Medulla oblongata (tissue), 1 donor: ENCODE measurements around the gene AIG1.
"Not testable (repeated sequence)": the region's sequence is repeated elsewhere in the genome, so short reads cannot be mapped to it uniquely, and the experiment has no call there.

Source experiments
- DNase-seq: peaks from one replicate; pipeline ENCODE4 v3.0.0-alpha.2; 2015; ENCODE audit errors: extremely low spot score

The AIG1 gene

DNA sequence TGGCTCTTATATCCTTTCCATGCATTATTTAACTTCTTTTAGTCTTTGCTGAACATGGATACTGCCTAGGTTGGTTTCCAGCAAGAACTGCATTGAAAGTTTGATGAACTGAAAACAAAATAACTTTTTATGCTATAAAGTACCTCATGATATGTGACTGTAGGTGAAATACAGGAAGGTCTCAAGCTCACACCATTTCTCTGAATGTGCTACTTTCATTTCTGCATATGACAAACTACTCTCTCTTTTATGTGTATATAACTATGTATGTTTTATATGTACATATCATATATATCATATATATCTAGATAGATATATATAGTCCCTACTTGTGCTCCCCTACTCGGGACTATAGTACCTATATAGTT, 65.9 kb downstream of the AIG1 start:
- DNase-seq: no peak

GRCh38 chr6:143127941-143128680, 67.4 kb downstream of the AIG1 start:
- DNase-seq: no peak

GRCh38 chr6:143128681-143129015, 68.0 kb downstream of the AIG1 start:
- DNase-seq: no peak

- no peak for DNase-seq
Observed at GRCh38 chr6:143130928-143131327, 70.2 kb downstream of the AIG1 start.

GRCh38 chr6:143135325-143135724, 74.6 kb downstream of the AIG1 start:
- no peak for DNase-seq

DNA sequence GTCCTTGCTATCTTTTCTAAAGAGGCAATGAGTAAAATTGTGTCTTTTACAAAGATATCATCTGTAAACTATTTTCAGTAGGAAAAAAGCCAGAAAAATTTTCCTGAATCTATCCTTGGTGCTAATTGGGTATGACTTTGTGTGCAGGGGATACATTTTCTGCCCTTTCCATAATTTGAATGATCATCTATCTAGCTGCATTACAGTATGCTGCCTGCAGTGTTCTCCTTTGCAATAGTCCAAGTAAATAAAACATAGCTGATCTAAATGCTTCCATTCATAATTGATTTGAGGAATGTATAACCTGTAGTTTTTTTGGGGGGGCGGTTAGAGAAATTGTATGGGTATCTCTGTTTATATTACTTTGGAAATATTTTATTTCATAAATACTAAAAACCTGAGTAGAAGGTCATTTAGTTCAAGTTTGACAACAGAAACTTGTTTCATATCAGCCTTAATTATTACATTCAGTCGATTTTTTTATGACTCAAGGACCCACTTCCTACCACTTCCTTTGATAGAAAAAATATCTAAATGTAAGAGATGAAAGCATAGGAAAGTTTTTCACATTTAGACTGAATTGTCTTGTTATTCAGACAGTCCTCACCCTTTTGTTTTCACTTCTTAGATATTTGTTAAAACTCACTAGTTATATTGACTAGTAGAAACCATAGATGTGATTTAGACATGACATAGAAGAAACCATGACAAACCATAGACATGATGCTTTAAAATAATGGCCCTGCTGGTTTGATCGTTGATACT, 75.3 kb downstream of the AIG1 start:
- DNase-seq: no peak

- DNase-seq: no peak
Observed at GRCh38 chr6:143136647-143137046, 76.0 kb downstream of the AIG1 start.

GRCh38 chr6:143139239-143139784, 78.6 kb downstream of the AIG1 start:
- no peak for DNase-seq

- DNase-seq: not testable (repeated sequence)
Observed at GRCh38 chr6:143139884-143140283, 79.2 kb downstream of the AIG1 start.

GRCh38 chr6:143140767-143141166, 80.1 kb downstream of the AIG1 start:
- no peak for DNase-seq

GRCh38 chr6:143141442-143141841, 80.8 kb downstream of the AIG1 start:
- DNase-seq: no peak

GRCh38 chr6:143146186-143146851, 85.6 kb downstream of the AIG1 start:
- DNase-seq: no peak

GRCh38 chr6:143149771-143150170, 89.1 kb downstream of the AIG1 start:
- no peak for DNase-seq

DNA sequence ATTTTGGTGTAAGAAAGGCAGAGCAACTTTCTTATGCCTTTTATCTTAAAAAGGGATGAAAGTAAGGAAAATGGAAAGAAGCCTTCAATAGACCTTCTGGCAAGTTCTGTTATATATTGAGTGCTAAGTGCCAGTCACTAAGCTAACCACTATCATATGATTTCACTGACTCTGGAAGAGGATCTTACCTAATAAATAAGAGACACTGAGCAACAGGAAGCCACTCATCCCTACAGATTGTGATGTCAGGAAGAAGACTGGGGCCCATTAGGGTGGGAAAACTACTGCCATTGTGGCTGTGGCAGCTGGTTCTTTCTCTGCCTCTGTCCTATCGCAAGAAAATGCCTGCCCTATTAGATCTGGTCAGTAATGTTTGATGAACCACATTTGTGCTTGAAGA, 89.6 kb downstream of the AIG1 start:
- no peak for DNase-seq

DNA sequence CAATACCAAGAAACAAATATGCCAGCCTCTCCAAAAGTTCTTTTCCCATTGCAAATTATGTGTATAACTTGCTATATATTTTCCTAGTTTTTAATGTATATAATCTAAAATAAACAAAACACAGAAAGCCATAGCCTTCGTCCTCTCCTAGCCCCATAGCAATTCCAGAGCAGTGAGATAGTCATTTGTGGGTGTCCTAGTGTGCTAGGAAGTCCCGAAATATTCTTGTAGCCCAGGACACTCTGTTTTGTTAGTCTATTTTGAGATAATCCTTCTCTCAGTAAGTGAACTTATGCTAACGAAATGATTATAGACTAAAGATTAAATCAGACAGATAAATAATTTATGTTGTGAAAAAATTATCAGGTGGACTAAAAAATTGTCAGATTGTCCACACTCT, 90.7 kb downstream of the AIG1 start:
- DNase-seq: no peak

- DNase-seq: no peak
Observed at GRCh38 chr6:143155681-143156080, 95.0 kb downstream of the AIG1 start.

GRCh38 chr6:143157131-143157530, 96.4 kb downstream of the AIG1 start:
- no peak for DNase-seq

GRCh38 chr6:143158113-143158581, 97.5 kb downstream of the AIG1 start:
- no peak for DNase-seq

GRCh38 chr6:143159001-143159400, 98.3 kb downstream of the AIG1 start:
- no peak for DNase-seq

DNA sequence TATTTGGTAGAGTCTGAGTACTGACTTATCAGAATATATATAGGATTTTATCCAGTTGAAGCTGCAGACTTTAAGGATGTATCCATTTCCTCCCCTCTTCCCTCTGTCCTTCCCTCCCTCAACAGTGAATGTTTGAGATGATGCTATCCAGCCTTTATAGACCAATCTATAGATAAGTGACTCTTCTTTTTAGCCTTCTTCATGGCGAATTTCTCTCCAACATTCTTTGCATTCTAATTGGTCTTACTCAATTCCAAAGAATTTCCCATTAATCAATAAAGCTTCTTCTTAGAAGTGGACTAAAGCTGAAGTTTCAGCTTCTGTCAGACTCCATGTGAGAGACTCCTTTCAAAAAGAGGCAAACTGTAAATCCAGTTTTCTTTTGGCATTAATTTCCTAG, 99.3 kb downstream of the AIG1 start:
- no peak for DNase-seq

DNA sequence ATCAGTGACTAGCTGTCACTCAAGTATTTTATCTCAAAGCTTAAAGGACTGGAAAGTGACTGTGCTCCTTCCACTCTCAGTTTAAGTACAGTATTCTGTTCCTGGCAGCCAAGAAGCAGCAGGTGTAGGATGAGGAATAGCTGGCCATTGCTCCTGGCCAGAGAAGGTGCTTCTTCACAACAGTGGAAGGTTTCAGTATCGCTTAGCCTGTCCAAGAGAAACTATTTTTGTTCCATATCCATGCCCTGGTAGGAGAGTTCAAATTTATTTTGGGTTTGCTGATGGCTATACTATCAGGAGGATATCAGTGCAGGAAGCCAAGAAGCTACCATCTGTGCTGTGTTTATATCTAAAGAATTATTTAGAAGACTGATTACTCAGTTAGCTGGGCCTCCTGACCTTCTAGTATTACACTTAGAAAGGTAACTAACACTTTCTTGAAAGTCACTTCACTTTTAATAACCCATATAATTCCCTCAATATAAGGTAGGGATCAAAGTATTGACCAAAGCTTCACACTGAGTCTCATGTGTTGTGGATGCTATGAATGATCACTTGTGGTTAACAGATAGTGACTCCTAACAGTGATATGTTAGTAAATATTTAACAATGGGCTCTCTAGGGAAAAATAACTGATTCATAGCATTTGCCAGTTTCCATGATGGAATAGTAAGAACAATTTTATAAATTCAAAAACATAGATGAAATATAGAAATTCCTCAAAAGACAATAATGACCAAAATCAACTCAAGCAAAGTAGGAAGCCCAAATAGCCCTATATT, 99.9 kb downstream of the AIG1 start:
- no peak for DNase-seq

- DNase-seq: no peak
Observed at GRCh38 chr6:143163621-143164020, 102.9 kb downstream of the AIG1 start.
